GM18907 (cell line): ENCODE measurements around the gene CCDC92.
"Not testable (repeated sequence)": the region's sequence is repeated elsewhere in the genome, so short reads cannot be mapped to it uniquely, and the experiment has no call there.

Experiments
- ATAC-seq: cut with Tn5 transposase; IDR thresholded peaks from one replicate; pipeline ENCODE4 v1.9.1; 2021; ENCODE audit warnings: mild to moderate bottlenecking, moderate library complexity; ENCODE audit not compliant: unreplicated experiment

CCDC92 gene

GRCh38 chr12:123950476-123951349 lies 21.9 kb downstream of the CCDC92 start:
- ATAC-seq, result no peak

GRCh38 chr12:123949770-123950165 lies 22.9 kb downstream of the CCDC92 start:
- ATAC-seq, result no peak

GRCh38 chr12:123948796-123949769 lies 23.5 kb downstream of the CCDC92 start:
- no peak for ATAC-seq

GRCh38 chr12:123948401-123948795 lies 24.2 kb downstream of the CCDC92 start:
- no peak for ATAC-seq

- not testable (repeated sequence) for ATAC-seq
These were observed 25.1 kb downstream of the CCDC92 start for GRCh38 chr12:123947531-123947930.

GRCh38 chr12:123946516-123947505 lies 25.8 kb downstream of the CCDC92 start:
- not testable (repeated sequence) for ATAC-seq

GRCh38 chr12:123946152-123946515 lies 26.5 kb downstream of the CCDC92 start:
- no peak for ATAC-seq

GRCh38 chr12:123945287-123946151 lies 27.1 kb downstream of the CCDC92 start:
- ATAC-seq, result no peak

- no peak for ATAC-seq
These were observed 27.9 kb downstream of the CCDC92 start for GRCh38 chr12:123944696-123945095.

GRCh38 chr12:123943816-123944215 lies 28.8 kb downstream of the CCDC92 start:
- ATAC-seq, result no peak

GRCh38 chr12:123942911-123943648 lies 29.6 kb downstream of the CCDC92 start:
- ATAC-seq, result no peak

- ATAC-seq, result no peak
These were observed 30.4 kb downstream of the CCDC92 start for GRCh38 chr12:123942238-123942653.

- no peak for ATAC-seq
These were observed 30.9 kb downstream of the CCDC92 start for GRCh38 chr12:123941624-123942237.

- no peak for ATAC-seq
These were observed 31.6 kb downstream of the CCDC92 start for GRCh38 chr12:123941000-123941399.

GRCh38 chr12:123940627-123940966 lies 32.0 kb downstream of the CCDC92 start:
- no peak for ATAC-seq

- no peak for ATAC-seq
These were observed 32.7 kb downstream of the CCDC92 start for GRCh38 chr12:123939716-123940626.

- no peak for ATAC-seq
These were observed 33.8 kb downstream of the CCDC92 start for GRCh38 chr12:123938679-123939480.
